ENCODE data around the gene CELSR3.

CELSR3 gene

DNA sequence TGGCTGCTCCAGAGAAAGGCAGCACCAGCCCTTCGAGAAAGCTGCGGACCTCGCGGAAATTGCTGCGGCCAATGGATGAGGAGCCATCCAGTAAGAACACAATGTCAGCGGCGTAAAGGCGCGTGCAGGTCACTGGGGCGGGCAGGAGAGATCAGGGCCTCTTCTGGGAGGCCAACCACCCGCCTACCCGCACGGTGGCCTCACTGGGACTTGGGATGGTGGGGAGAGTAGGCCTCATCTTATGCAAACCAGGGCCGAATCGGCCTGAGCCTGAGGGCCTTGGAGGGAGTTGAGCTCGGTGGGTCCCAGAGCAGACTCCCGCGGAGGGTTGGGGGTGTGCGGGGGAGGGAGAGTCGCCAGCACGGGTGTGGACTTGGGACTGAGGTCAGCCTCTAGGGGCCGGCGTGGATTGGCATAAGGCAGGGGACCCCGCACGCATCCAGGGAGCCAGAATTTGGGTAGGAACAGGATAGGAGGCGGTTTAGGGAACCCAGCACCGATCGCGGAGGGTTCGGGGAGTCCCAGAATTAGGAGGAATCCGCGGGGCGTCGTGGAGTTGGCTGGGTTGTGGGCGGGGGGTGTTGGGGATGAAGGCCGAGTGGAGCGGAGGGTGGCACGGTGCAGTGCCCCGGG lies 68.2 kb downstream of the CELSR3 start:
- Histone ChIP-seq H3K27ac (replicated peaks) (no peak overlapping the region), H3K27me3 (ENCODE audit: insufficient read depth, poor library complexity, severe bottlenecking) (peaks cover 19% of the 10 kb centered on the region), H3K4me3 (replicated peaks; ENCODE audit: insufficient read depth, low read length) (no peak overlapping the region)
- DNase-seq (ENCODE audit: low read depth in 1 of 2, low spot score in 1 of 2) = no peak
- TF ChIP-seq POLR2AphosphoS5 (IDR thresholded peaks at IDR 0.05; ENCODE audit: low read depth) = no peak
- no peak for TF ChIP-seq SPI1 (IDR thresholded peaks at IDR 0.05; ENCODE audit: borderline replicate concordance, low read depth)
- TF ChIP-seq, protein P1, sequence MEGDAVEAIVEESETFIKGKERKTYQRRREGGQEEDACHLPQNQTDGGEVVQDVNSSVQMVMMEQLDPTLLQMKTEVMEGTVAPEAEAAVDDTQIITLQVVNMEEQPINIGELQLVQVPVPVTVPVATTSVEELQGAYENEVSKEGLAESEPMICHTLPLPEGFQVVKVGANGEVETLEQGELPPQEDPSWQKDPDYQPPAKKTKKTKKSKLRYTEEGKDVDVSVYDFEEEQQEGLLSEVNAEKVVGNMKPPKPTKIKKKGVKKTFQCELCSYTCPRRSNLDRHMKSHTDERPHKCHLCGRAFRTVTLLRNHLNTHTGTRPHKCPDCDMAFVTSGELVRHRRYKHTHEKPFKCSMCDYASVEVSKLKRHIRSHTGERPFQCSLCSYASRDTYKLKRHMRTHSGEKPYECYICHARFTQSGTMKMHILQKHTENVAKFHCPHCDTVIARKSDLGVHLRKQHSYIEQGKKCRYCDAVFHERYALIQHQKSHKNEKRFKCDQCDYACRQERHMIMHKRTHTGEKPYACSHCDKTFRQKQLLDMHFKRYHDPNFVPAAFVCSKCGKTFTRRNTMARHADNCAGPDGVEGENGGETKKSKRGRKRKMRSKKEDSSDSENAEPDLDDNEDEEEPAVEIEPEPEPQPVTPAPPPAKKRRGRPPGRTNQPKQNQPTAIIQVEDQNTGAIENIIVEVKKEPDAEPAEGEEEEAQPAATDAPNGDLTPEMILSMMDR (IDR thresholded peaks at IDR 0.05; ENCODE audit: insufficient read depth, low read length) = no peak
- TF ChIP-seq, protein P2, sequence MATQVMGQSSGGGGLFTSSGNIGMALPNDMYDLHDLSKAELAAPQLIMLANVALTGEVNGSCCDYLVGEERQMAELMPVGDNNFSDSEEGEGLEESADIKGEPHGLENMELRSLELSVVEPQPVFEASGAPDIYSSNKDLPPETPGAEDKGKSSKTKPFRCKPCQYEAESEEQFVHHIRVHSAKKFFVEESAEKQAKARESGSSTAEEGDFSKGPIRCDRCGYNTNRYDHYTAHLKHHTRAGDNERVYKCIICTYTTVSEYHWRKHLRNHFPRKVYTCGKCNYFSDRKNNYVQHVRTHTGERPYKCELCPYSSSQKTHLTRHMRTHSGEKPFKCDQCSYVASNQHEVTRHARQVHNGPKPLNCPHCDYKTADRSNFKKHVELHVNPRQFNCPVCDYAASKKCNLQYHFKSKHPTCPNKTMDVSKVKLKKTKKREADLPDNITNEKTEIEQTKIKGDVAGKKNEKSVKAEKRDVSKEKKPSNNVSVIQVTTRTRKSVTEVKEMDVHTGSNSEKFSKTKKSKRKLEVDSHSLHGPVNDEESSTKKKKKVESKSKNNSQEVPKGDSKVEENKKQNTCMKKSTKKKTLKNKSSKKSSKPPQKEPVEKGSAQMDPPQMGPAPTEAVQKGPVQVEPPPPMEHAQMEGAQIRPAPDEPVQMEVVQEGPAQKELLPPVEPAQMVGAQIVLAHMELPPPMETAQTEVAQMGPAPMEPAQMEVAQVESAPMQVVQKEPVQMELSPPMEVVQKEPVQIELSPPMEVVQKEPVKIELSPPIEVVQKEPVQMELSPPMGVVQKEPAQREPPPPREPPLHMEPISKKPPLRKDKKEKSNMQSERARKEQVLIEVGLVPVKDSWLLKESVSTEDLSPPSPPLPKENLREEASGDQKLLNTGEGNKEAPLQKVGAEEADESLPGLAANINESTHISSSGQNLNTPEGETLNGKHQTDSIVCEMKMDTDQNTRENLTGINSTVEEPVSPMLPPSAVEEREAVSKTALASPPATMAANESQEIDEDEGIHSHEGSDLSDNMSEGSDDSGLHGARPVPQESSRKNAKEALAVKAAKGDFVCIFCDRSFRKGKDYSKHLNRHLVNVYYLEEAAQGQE (IDR thresholded peaks at IDR 0.05; ENCODE audit: insufficient replicate concordance, low read depth) = no peak
- TF ChIP-seq GABPA (IDR thresholded peaks at IDR 0.05; ENCODE audit: low read depth) = no peak

DNA sequence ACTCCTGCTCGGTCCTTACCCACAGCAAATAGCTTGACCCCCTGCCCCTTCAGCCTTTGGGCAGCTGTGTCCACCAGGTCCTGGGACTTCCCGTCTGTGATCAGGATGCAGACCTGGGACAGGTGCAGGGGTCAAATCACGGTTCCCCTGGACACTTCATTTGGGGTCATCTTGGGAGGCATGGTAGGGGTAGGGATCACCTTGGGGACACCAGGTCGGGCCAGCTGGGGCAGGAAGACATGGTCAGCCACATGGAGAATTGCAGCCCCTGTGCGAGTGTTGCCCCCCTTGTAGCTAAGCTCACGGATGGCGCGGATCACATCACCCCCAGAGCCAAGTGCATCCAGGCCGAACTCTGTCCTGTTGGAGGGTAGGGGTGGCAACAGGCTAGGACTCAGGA lies 69.3 kb downstream of the CELSR3 start:
- DNase-seq (ENCODE audit: low read depth in 1 of 2, low spot score in 1 of 2) = no peak
- Histone ChIP-seq H3K4me3 (replicated peaks; ENCODE audit: insufficient read depth, low read length) (no peak overlapping the region), H3K27me3 (ENCODE audit: insufficient read depth, poor library complexity, severe bottlenecking) (peaks cover 23% of the 10 kb centered on the region), H3K27ac (replicated peaks) (no peak overlapping the region)
- TF ChIP-seq SPI1 (IDR thresholded peaks at IDR 0.05; ENCODE audit: borderline replicate concordance, low read depth) (no peak), POLR2AphosphoS5 (IDR thresholded peaks at IDR 0.05; ENCODE audit: low read depth) (no peak), GABPA (IDR thresholded peaks at IDR 0.05; ENCODE audit: low read depth) (no peak)
- TF ChIP-seq, protein P1 (IDR thresholded peaks at IDR 0.05; ENCODE audit: insufficient read depth, low read length) = no peak
- TF ChIP-seq, protein P2 (IDR thresholded peaks at IDR 0.05; ENCODE audit: insufficient replicate concordance, low read depth) = no peak

DNA sequence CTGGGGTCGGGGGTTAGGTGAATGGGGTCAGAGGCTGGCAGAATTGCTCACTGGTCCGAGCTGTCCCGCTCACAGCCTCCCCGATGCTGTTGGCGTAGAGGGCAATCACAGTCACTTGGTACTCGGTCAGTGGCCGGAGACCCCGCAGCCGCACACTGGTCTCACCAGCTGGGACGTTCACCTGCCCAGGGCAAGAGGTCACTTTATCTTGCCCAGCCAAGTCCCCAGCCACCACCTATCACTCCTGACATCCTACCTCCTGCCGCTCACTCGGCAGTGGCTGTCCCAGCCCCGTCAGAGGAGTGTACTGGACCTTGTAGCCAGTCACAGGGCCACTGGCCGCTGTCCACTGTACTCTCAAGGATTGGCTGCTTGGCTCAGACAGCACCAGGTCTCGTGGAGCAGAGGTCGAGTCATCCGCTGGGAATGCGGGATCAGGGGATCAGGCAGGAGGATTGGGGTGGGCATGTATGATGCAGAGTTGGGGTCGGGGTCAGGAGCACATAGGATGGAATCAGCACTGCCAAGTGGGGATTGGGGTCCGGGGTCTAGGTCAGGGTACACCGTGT lies 70.1 kb downstream of the CELSR3 start:
- H3K4me3 ChIP-seq (replicated peaks; ENCODE audit: insufficient read depth, low read length) = no peak overlapping the region
- H3K27ac ChIP-seq (replicated peaks) = no peak overlapping the region
- peaks cover 23% of the 10 kb centered on the region for H3K27me3 ChIP-seq (ENCODE audit: insufficient read depth, poor library complexity, severe bottlenecking)
- DNase-seq (ENCODE audit: low read depth in 1 of 2, low spot score in 1 of 2) = no peak
- TF ChIP-seq GABPA (IDR thresholded peaks at IDR 0.05; ENCODE audit: low read depth) (no peak), SPI1 (IDR thresholded peaks at IDR 0.05; ENCODE audit: borderline replicate concordance, low read depth) (no peak), POLR2AphosphoS5 (IDR thresholded peaks at IDR 0.05; ENCODE audit: low read depth) (no peak)
- TF ChIP-seq, protein P2 (IDR thresholded peaks at IDR 0.05; ENCODE audit: insufficient replicate concordance, low read depth) = no peak
- TF ChIP-seq, protein P1 (IDR thresholded peaks at IDR 0.05; ENCODE audit: insufficient read depth, low read length) = no peak

All from HL-60 (cell line).